Small intestine (tissue), 7 donors: ENCODE measurements around the gene RBM7. TPM values are rescaled to one million over a fixed set of nuclear protein-coding genes. Genes with fewer than 3 reads are reported as not detected.
A peak's percentile ranks its signal among the peaks of the same experiment; 100 is the strongest.

Experiments
- DNase-seq, 2 donors: peaks; one replicate each; pipeline versions ENCODE4 v3.0.0 to v3.0.0-alpha.2; 2013
- FAIRE-seq: peaks from 2 replicates; lab custom pipeline; 2012; peaks lifted over from hg19 to GRCh38; lab: Jason Lieb, UNC
- H3K27ac ChIP-seq, 3 donors: one replicate each; pipeline ENCODE4 v1.5.1; 2013; ENCODE audit warnings: low read length in 2 of 3, mild to moderate bottlenecking in 2 of 3, control low read depth in 1 of 3, inconsistent platforms in 1 of 3, low read depth in 1 of 3, moderate library complexity in 1 of 3
- H3K27me3 ChIP-seq, 3 donors: one replicate each; pipeline ENCODE4 v1.6.1; 2013; ENCODE audit warnings: low read length in 3 of 3, inconsistent platforms in 1 of 3; ENCODE audit not compliant: control insufficient read depth in 3 of 3, insufficient read depth in 3 of 3
- H3K36me3 ChIP-seq, 3 donors: one replicate each; pipeline ENCODE4 v1.6.1; 2013; ENCODE audit warnings: low read length in 3 of 3, inconsistent platforms in 1 of 3, low read depth in 1 of 3, mild to moderate bottlenecking in 1 of 3, moderate library complexity in 1 of 3; ENCODE audit not compliant: control insufficient read depth in 3 of 3, insufficient read depth in 2 of 3
- H3K4me1 ChIP-seq, 3 donors: one replicate each; pipeline ENCODE4 v1.6.1; 2013; ENCODE audit warnings: low read length in 2 of 3, inconsistent platforms in 1 of 3, low read depth in 1 of 3, mild to moderate bottlenecking in 1 of 3, moderate library complexity in 1 of 3; ENCODE audit not compliant: control insufficient read depth in 3 of 3, insufficient read depth in 2 of 3
- H3K4me3 ChIP-seq, 3 donors: one replicate each; pipeline ENCODE4 v1.5.1; 2013; ENCODE audit warnings: low read length in 3 of 3, control low read depth in 1 of 3, inconsistent platforms in 1 of 3, low read depth in 1 of 3, mild to moderate bottlenecking in 1 of 3, moderate library complexity in 1 of 3
- H3K9me3 ChIP-seq, 2 donors: one replicate each; pipeline ENCODE4 v1.6.1; 2013; ENCODE audit warnings: low read depth in 1 of 2, low read length in 1 of 2; ENCODE audit not compliant: control insufficient read depth in 2 of 2, insufficient read depth in 1 of 2
- WGBS, 3 donors: extraction: QIAGEN DNeasy Blood & Tissue Kit; methylation state at CpG; one replicate each; pipeline ENCODE4 v1.1.7; 2013; 5-methylcytosine and 5-hydroxymethylcytosine counted together
- polyA plus RNA-seq, 4 donors: library from polyadenylated mRNA; stranded (reverse) in 3 of 4; unstranded in 1 of 4; fragments of 200-250 nt in 3 of 4; fragments of 120-200 nt in 1 of 4; gene quantifications; one replicate each; pipeline versions ENCODE4 v1.2.1 to v1.2.3, GENCODE V29; 2013
- donor health status: healthy with polysubstance abuse.
- donor health status: control.
- donor health status: control.
- donor health status: Bipolar disorder and iron deficiency.
- donor health status: healthy.

The RBM7 gene
- polyA plus RNA-seq, 4 donors = 17.0 to 43.8 (median 21.1) TPM

GRCh38 chr11:114432893-114433292, 32.4 kb downstream of the RBM7 start:
- Histone ChIP-seq H3K4me3 (no peak overlapping the region), H3K36me3 (no peaks in the 10 kb centered on the region), H3K9me3 (peaks cover 0 to 3% of the 10 kb centered on the region in 2 donors), H3K27me3 (no peaks in the 10 kb centered on the region), H3K4me1 (no peaks in the 10 kb centered on the region), H3K27ac (no peak overlapping the region)
- no peak for DNase-seq
- no peak for FAIRE-seq
- 82 to 87% (median 84%) methylated on average over 3 of the region's 3 CpGs for WGBS, 3 donors

GRCh38 chr11:114433376-114433775, 32.9 kb downstream of the RBM7 start:
- DNase-seq = no peak
- Histone ChIP-seq H3K4me3 (no peak overlapping the region), H3K36me3 (no peaks in the 10 kb centered on the region), H3K9me3 (peaks cover 0 to 3% of the 10 kb centered on the region in 2 donors), H3K27ac (no peak overlapping the region), H3K27me3 (no peaks in the 10 kb centered on the region), H3K4me1 (no peaks in the 10 kb centered on the region)
- WGBS, 3 donors = 48 to 65% (median 62%) methylated on average over 4 of the region's 4 CpGs
- FAIRE-seq = no peak

GRCh38 chr11:114438303-114438702, 37.8 kb downstream of the RBM7 start:
- Histone ChIP-seq H3K27me3 (no peaks in the 10 kb centered on the region), H3K9me3 (peaks cover 0 to 3% of the 10 kb centered on the region in 2 donors), H3K27ac (no peak overlapping the region), H3K36me3 (no peaks in the 10 kb centered on the region), H3K4me3 (no peak overlapping the region), H3K4me1 (peaks cover 0 to 5% (median 0%) of the 10 kb centered on the region in 3 donors)
- FAIRE-seq (no peak), DNase-seq (peak in 1 of 2 donors; percentile 6)
- WGBS, 3 donors = 81 to 86% (median 81%) methylated on average over 6 of the region's 6 CpGs

GRCh38 chr11:114439229-114440120, 39.0 kb downstream of the RBM7 start, which contains the start of gene REXO2:
TSS of gene REXO2 (plus strand) at chr11:114439467. CDS start at chr11:114439529, 62 bp downstream.
- DNase-seq (peak; percentile 96 to 98), FAIRE-seq (no peak)
- Histone ChIP-seq H3K27ac (peak within 1 kb of the TSS in 2 of 3 donors; percentile 58 to 79), H3K9me3 (no peaks in the 10 kb centered on the region), H3K27me3 (no peaks in the 10 kb centered on the region), H3K4me1 (peaks cover 0 to 5% (median 0%) of the 10 kb centered on the region in 3 donors), H3K36me3 (no peaks in the 10 kb centered on the region), H3K4me3 (peak within 1 kb of the TSS; percentile 64 to 90 (median 87))
- 0 to 1% (median 0%) methylated on average over 58 to 64 of the region's 64 CpGs for WGBS, 3 donors

- Histone ChIP-seq H3K4me1 (peaks cover 0 to 5% (median 0%) of the 10 kb centered on the region in 3 donors), H3K36me3 (no peaks in the 10 kb centered on the region), H3K9me3 (no peaks in the 10 kb centered on the region), H3K27me3 (no peaks in the 10 kb centered on the region), H3K4me3 (peak overlapping the region; percentile 64 to 90 (median 87)), H3K27ac (peak overlapping the region in 2 of 3 donors; percentile 58 to 79)
- WGBS, 3 donors = 10 to 21% (median 20%) methylated on average over 10 of the region's 10 CpGs
- DNase-seq (no peak), FAIRE-seq (no peak)
Measured at GRCh38 chr11:114440121-114440860, 39.8 kb downstream of the RBM7 start.

- FAIRE-seq (no peak), DNase-seq (no peak)
- peaks cover 0 to 5% (median 0%) of the 10 kb centered on the region in 3 donors for H3K4me1 ChIP-seq
- 70 to 75% (median 75%) methylated on average over 7 of the region's 7 CpGs for WGBS, 3 donors
- H3K27ac ChIP-seq = no peak overlapping the region
- no peaks in the 10 kb centered on the region for H3K9me3 ChIP-seq
- H3K4me3 ChIP-seq = no peak overlapping the region
- no peaks in the 10 kb centered on the region for H3K27me3 ChIP-seq
- no peaks in the 10 kb centered on the region for H3K36me3 ChIP-seq
Measured at GRCh38 chr11:114440971-114441763, 40.7 kb downstream of the RBM7 start.

GRCh38 chr11:114441921-114442320, 41.5 kb downstream of the RBM7 start:
- Histone ChIP-seq H3K4me3 (no peak overlapping the region), H3K27ac (no peak overlapping the region), H3K4me1 (peaks cover 0 to 5% (median 0%) of the 10 kb centered on the region in 3 donors), H3K36me3 (no peaks in the 10 kb centered on the region), H3K9me3 (no peaks in the 10 kb centered on the region), H3K27me3 (no peaks in the 10 kb centered on the region)
- 86 to 90% (median 88%) methylated on average over 2 of the region's 2 CpGs for WGBS, 3 donors
- no peak for DNase-seq
- no peak for FAIRE-seq
